Mammary epithelial cell (primary cell): ENCODE data around the gene USP32.

Source experiments
- EZH2 ChIP-seq: IDR thresholded peaks from 2 replicates; pipeline ENCODE4 v1.6.1; 2012; ENCODE audit warnings: low read length, inconsistent platforms, borderline replicate concordance
- TF ChIP-seq, protein P1 (sequence below), 2 donors: IDR thresholded peaks in 1 of 2; conservative IDR thresholded peaks in 1 of 2; 2 replicates each; pipeline ENCODE4 v1.5.1; 2011 to 2012; ENCODE audit warnings: inconsistent platforms in 2 of 2, low read length in 2 of 2, mild to moderate bottlenecking in 2 of 2, control low read depth in 1 of 2, low read depth in 1 of 2; ENCODE audit not compliant: insufficient read depth in 1 of 2; ENCODE audit errors: extremely low read depth in 1 of 2

DNA sequence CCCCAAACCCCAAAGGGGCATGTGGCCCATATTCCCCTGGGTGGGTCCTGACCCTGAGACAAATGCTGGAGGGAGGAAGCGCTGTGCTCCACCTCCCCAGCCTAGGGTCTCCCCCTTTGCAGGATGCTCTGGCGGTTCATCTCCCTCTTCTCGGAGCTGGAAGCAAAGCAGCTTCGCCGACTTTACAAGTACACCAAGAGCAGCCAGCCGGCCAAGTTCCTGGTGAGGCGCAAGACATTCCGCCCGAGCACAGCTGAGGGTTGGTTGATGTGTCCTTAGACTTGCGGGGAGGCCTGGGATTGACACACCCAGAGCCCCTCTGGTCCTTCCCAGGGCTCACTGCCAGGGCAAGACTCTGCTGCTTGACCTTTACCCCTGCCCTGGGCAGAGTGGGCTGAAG, 34.7 kb upstream of the USP32 start:
- TF ChIP-seq, protein P1, sequence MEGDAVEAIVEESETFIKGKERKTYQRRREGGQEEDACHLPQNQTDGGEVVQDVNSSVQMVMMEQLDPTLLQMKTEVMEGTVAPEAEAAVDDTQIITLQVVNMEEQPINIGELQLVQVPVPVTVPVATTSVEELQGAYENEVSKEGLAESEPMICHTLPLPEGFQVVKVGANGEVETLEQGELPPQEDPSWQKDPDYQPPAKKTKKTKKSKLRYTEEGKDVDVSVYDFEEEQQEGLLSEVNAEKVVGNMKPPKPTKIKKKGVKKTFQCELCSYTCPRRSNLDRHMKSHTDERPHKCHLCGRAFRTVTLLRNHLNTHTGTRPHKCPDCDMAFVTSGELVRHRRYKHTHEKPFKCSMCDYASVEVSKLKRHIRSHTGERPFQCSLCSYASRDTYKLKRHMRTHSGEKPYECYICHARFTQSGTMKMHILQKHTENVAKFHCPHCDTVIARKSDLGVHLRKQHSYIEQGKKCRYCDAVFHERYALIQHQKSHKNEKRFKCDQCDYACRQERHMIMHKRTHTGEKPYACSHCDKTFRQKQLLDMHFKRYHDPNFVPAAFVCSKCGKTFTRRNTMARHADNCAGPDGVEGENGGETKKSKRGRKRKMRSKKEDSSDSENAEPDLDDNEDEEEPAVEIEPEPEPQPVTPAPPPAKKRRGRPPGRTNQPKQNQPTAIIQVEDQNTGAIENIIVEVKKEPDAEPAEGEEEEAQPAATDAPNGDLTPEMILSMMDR (conservative IDR thresholded peaks at IDR 0.05 in 1 of 2, IDR thresholded peaks at IDR 0.05 in 1 of 2; ENCODE audit: extremely low read depth in 1 of 2, insufficient read depth in 1 of 2, low read depth in 1 of 2, low read length in 2 of 2), result no peak
- TF ChIP-seq EZH2, result no peak
